Activated CD4-positive, alpha-beta T cell treated with anti-CD3 and anti-CD28 coated beads, Interleukin-2, amount 50 U/mL, for 48 hours (primary cell): ENCODE data around the gene ITPK1.
A peak's percentile ranks its signal among the peaks of the same experiment; 100 is the strongest.

Source experiments
- DNase-seq, 2 experiments: peaks; one replicate each; pipeline ENCODE4 v3.0.0-alpha.2; 2020

ITPK1 gene

GRCh38 chr14:93040982-93041381, 74.7 kb downstream of the ITPK1 start:
- DNase-seq: no peak

DNA sequence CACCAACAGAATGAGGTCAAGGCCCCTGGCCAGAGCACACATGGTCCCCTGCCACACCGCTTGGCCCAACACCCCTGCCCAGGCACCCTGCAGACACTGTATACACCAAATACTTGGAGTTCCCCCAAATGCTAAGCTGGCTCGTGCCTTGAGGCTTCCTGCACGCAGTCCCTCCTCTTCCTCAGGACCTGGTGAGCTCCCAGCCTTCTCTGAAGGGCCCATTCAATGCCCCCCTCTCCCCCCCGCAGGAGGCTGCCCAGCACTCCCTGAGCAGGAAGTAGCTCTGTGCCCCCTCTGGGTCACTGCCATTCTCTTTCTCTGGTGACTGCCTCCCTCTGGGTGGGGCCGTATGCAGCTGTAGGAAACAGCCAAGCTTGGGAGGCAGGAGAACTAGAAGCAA, 75.3 kb downstream of the ITPK1 start:
- no peak for DNase-seq

DNA sequence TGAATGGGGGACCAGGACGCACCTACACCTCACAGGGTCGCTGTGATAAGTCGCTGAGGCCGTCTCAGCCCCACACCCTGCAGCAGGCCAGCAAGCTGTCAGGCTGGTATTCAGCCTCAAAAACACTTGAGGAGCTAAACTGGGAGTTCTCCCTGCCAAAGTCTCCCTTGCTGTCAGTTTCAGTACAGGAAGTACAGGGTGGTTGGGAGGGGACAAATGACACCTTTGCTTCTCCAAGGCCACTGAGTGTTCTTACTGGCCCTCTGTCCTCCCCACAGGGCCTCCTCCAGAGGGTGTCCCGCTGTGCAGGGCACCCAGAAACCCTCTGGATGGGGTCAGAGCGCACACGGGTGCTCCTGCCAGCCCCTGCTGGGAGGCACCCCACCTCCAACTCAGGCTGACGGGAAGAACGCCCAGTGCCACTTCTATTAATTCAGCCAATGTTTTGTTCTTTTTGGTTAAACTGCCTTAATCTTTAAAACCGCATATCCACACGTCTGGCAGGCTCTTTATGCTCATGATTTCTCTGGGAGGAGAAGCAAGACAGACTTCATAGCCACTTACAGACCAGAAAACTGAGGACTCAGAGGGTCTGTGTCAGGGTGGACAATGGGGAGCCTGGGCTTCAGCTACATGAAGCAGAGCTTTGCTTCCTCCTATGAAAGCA, 75.9 kb downstream of the ITPK1 start:
- DNase-seq: no peak

DNA sequence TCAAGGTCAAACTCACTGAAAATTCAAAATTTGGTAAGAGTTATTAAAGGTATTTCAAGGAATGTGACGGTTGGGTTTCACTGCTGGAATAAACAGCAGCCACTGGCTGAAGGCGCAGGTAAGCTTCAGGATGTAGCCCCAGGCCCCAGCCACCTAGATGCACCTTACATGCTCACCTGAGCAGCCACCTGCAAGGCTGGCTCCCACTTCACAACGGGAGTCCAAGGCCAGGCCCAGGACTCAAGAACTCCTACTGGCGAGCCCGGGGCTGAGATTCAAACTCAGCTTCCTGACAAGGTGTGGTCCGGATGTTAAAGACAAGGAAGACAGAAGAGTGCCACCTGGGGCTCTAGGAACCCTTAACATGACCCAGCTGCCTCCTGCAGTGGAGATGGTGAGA, 78.4 kb downstream of the ITPK1 start:
- DNase-seq: no peak

- no peak for DNase-seq
Measured at GRCh38 chr14:93036652-93037345, 78.9 kb downstream of the ITPK1 start.

DNA sequence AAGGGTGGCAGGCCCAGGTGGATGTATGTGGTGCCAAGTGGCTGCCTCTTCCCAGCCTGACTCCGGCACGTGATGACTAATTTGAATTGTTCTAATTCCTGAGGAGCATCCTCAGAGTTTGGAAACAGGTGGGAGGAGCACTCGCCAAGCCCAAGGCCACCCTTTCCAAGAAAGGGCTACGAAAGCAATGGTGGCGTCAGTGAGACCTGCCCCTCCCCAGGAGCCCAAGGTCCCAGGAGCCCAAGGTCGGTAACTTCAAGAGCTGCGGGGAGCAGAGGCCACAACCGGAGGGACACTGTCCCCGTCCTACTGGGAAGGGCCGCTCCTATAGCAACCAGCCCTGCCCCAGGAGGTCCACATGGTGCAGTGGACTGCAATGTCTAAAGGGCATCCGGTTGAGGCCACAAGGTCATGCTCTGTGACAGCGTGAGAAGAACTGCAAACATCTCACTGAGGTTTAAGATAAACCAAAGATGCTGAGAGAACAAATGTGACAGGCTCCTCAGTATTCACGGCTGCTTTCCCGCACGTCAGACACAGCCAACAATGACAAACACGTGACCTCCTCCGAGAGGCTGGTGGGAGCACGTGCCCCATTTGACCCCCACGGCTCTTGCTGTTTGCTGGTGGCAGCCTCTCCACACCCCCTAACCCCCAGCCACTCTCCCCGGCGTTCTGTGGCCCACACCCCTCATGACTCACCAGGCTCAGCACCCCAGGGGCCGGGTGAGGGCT, 79.6 kb downstream of the ITPK1 start:
- no peak for DNase-seq

DNA sequence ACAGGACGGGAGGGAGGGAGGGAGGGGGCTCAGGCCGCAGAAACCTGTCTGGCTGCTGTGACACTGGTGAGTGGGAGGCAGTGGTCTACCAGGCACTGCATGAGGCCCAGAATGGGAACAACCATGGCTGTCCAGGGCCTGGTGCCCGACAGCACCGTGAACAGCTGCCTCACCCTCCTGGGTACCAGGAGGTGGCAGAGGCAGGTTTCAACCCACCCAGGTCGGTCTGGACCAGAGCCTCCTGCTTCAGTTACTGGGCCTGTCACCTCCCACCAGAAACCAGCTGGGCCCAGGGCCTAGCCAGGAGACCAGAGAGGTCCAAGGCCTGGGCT, 80.2 kb downstream of the ITPK1 start:
- no peak for DNase-seq

DNA sequence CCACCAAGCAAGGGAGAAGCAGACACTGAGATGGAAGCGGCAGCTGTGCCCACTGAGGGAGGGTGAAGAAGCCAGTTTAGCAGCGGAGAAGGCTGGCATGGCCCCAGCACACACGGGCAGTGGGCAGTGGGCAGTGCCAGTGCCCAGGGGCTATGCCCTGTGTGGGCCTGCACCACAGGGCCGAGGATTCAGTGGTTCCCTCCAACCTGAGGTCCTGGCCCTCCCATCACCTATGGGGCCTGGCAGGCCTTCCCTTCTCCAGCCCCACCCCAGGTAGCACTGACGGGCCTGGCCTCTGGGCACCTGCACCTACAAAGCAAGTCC, 81.1 kb downstream of the ITPK1 start:
- DNase-seq: no peak

DNA sequence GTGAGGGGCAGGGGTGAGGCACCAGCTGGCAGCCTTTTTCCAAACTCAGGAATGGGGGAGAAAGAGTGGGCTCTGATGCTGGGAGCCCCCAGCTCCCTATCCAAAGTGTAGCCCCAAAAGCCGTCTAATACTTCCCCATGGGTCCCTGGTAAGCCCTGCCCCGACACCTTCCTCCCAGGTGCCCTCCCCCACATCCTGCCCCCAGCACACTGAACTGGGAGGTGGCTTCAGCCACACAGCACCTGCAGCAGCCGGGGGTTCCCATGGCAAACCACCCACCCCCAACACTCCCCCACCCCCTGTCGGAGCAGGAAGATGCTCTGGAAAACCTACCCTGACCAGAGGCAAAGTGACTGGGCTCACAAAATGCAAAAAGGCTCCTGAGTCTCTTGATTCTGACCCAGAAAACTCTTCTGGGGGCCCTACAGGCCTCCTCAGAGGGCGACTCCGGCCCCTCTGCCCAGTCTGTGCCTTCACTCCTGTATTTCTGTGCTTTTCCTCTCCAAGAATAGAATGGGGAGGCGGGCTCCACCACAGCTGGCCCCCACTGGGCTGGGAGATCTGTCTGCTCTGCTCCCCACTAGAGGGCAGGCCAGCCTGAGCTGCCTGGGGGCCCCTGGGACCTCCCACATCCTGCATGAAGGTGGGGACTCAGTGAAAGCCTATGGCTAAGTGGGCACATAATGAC, 81.6 kb downstream of the ITPK1 start:
- DNase-seq: peak; percentile 15 to 23

DNA sequence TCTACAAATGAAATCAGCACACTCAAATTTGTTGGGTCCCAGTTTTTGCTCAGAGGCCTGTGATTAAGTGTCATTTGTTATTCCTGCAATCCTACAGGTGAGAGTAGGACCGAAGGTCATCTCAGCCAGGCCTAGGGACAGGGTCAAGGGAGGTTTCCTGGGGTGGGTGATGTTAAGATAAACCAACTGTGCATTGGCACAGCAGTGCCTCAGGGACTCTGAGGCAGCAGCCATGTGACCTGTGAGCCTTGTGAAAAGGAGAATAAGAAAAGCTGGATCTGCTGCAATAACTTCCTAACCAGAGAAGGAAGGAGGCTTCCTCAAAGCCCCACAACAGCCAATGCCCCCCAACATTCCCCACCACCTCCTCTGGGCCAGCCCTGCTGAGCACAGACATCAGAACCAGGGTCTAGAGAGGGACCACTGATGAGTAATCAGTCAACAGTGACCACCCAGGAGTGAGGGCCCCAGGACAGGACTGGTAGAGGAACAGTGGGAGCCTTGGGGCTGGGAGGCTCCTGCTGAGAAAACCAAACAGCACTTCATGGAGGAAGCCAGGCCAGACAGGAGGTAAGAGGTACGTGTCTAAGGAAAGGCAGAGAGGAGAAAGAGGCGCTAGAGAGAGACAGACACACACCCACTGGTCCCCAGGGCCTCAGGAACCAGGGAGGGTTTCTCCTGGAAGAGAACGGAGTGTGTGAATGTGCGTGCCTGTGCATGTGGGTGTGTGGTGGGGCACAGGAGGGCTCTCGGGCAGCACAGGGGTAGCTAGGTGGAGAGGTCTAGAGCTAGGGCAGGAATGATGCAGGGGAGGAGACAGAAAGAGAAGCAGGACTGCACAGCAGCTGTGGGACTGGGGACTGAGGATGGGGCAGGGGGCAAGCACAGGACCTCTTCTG, 82.4 kb downstream of the ITPK1 start:
- no peak for DNase-seq

- DNase-seq: no peak
Measured at GRCh38 chr14:93032421-93032936, 83.2 kb downstream of the ITPK1 start.

GRCh38 chr14:93031505-93032315, 84.0 kb downstream of the ITPK1 start:
- DNase-seq: no peak

- no peak for DNase-seq
Measured at GRCh38 chr14:93030761-93031160, 85.0 kb downstream of the ITPK1 start.

DNA sequence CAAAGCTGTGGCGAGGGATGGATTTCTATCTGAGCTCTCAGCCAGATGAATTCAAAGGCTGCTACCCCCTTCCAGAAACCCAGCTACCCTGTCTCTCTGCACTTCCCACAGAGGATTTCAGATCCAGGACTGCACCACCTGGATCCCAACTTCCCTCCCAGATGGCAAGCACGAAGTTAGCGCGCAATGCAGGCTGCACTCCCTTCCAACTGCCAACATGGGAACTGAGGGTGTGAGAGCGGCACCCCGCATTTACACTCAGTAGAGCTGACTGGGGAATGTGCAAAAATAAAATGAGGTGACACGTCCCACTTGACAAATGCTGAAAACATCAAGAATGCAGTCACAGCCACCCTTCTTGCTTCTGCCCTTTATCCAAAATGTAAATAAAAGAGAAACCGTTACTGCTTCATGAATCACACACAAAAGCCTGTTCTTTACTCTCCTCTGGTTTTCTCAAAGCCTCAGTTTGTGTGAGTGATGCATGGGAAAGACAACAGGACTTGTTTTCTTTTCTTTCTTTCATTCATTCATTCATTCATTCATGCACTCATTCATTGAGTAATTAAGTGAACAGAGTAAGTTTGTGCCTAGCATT, 85.7 kb downstream of the ITPK1 start:
- DNase-seq: no peak

DNA sequence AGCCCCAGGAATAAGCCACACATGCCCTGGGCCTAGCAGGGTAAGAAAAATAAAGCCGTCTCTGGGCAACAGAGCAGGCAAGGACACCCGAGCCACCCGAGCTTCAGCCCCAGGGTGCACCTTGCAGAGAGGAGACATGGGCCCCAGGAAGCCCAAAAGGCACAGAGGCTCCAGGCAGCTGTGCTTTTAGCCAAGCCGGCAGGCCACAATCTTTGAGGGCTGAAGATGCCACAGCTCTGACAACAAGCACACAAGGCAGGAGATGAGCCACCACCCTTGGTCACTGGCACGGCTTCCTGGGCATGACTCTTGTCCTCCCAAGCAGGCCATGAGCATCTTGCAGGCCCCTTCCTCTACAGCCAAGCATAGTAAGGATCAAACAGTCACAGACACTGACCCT, 86.3 kb downstream of the ITPK1 start:
- DNase-seq: no peak

DNA sequence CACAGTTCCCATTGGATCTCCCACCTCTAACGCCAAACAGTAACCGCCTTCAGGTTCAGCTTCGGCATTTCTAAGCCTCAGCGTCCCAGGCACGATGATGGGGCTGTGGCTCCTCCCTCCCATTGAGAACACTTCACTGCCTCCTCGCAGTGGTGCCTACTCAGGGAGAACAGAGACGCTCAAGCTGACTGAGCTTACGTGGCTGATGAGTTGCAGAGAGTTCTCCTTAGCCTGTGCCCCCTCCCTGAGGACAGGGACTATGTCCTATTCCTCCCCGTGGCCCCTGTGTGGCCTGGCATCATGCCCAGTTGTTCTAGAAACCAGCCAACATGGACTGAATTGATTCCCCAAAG, 87.0 kb downstream of the ITPK1 start:
- no peak for DNase-seq

- no peak for DNase-seq
Measured at GRCh38 chr14:93027810-93028723, 87.7 kb downstream of the ITPK1 start.

- DNase-seq: no peak
Measured at GRCh38 chr14:93026339-93026738, 89.4 kb downstream of the ITPK1 start.

DNA sequence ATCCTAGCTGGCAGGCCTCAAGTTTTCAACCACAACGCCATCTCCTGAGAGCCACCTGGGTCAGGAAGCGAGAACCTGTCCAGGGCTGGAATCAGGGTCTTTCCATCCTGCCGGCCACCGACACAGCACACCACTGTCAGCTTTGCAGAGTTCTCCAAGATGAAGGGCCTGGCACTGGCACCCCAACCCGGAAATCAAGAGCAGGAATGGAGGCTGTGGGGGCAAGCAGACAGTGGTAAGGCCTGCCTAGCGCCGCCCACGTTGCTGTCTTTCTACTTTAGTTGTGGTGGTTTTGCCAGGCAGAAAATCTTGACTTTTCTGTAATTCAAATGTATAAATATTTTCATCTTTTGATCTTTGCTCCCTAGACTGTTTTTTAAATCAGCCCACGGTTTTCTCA, 90.7 kb downstream of the ITPK1 start:
- peak in 1 of 2 experiments; percentile 6 for DNase-seq

DNA sequence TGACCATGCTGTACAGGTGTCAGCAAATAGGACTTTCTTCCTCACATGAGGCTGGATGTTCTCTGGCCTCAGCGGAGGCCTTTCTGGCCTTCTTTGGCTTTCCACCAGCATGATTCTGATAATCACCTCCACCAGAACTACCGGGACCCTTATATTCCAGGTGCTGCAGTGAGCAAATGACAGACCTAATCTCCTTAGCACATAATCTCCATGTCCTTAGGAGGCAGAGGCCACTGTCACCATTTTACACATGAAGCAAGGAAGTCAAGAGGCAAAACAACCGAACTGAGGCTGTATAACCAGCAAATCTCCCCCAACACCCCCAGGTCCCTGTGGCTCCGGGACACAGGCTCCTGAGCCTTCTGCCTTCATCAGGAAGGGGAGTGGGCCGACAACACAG, 91.2 kb downstream of the ITPK1 start:
- no peak for DNase-seq
